Nephron (organoid): ENCODE data around the gene VWA1.

Experiments
- H3K27ac Mint-ChIP-seq, 3 experiments: 2 replicates each; pipeline ENCODE4 v1.8.0; 2020; ENCODE audit warnings: mixed read lengths in 3 of 3, mild to moderate bottlenecking in 2 of 3, moderate library complexity in 1 of 3
- H3K27me3 Mint-ChIP-seq: 2 replicates; pipeline ENCODE4 v1.8.0; 2021; ENCODE audit warnings: low read depth, mild to moderate bottlenecking, moderate library complexity, mixed read lengths
- H3K36me3 Mint-ChIP-seq: 2 replicates; pipeline ENCODE4 v1.8.0; 2020; ENCODE audit warnings: low read depth, mixed read lengths
- H3K4me1 Mint-ChIP-seq: 2 replicates; pipeline ENCODE4 v1.8.0; 2020; ENCODE audit warnings: mixed read lengths
- H3K4me3 Mint-ChIP-seq, 3 experiments: 2 replicates each; pipeline ENCODE4 v1.8.0; 2020; ENCODE audit warnings: mild to moderate bottlenecking in 3 of 3, mixed read lengths in 3 of 3, moderate library complexity in 2 of 3
- H3K9me3 Mint-ChIP-seq: 2 replicates; pipeline ENCODE4 v1.8.0; 2020; ENCODE audit warnings: mixed read lengths
- TF ChIP-seq, protein P1 (sequence below), 3 experiments: fragments of 200-600 bp; sonication (generic); IDR thresholded peaks; one replicate each; pipeline ENCODE4 v1.5.0; 2021; ENCODE audit warnings: antibody characterized with exemption in 3 of 3; ENCODE audit not compliant: unreplicated experiment in 3 of 3

Gene VWA1

DNA sequence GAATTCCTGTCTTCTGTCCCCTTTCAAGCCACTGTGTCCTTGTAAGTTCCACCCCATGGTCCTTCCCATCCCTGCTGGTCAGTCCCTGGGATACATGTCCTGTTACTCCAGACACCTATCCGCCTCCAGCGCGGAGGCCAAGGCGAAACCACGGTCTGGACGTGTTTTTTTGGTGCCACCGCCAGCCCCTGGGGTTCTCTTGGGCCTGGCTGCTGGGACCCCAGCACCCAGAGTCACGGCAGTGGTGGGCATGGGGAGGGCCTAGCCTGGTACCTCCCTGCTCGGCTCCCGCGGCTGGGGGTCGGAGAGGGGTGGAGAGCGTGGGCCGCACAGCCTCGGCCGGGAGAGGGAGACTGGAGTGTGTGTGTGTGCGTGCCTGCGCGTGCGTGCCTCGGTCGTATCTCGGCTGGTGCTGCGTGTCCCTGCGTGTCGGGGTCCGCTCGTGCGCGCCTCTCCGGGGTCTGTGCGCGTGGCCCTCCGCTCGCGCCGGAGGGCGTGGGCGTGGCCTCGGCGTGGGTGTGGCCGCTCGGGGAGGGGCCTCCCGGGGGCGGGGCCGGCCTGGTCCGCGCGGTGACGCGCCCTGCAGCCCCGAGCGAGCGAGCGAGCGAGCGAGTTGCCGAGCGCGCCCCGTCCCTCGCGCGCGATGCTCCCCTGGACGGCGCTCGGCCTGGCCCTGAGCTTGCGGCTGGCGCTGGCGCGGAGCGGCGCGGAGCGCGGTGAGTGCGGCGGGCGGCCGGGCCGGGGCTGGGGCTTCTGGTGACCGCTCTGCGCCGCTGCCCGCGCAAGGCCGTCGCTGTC, at the start of gene VWA1:
TSS of gene VWA1 (plus strand) at position 585 of the 798 bp plus-strand sequence. CDS start at position 644, 59 bp downstream.
- Mint-ChIP-seq H3K4me3 (peak within 1 kb of the TSS; percentile 82 to 85 (median 83)), H3K36me3 (no peaks in the 10 kb centered on the region), H3K27ac (peak within 1 kb of the TSS; percentile 91 to 96 (median 92))

DNA sequence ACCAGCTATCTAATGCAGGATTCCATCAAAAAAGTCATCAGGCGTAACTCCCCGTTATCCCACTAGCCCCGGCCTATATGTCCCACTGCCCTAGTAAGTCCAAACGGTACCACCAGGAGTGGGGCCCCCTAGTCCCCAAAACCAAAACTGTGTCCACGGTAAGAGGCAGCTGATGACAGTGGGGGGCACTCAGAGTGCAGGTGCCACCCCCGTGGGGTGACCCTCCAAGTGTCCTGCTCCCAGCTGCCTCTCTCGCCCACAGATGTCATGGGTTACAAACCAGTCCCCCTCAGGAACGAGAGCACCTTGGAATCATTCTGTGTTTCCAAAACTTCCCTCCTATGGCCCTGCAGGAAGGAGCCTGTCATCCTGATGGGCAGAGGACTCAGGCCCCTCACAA, 49.6 kb upstream of the VWA1 start:
- Mint-ChIP-seq H3K4me3 (no peak overlapping the region), H3K9me3 (no peaks in the 10 kb centered on the region), H3K4me1 (no peaks in the 10 kb centered on the region), H3K27ac (no peak overlapping the region), H3K27me3 (no peaks in the 10 kb centered on the region), H3K36me3 (peaks cover 57% of the 10 kb centered on the region)
- TF ChIP-seq, protein P1, sequence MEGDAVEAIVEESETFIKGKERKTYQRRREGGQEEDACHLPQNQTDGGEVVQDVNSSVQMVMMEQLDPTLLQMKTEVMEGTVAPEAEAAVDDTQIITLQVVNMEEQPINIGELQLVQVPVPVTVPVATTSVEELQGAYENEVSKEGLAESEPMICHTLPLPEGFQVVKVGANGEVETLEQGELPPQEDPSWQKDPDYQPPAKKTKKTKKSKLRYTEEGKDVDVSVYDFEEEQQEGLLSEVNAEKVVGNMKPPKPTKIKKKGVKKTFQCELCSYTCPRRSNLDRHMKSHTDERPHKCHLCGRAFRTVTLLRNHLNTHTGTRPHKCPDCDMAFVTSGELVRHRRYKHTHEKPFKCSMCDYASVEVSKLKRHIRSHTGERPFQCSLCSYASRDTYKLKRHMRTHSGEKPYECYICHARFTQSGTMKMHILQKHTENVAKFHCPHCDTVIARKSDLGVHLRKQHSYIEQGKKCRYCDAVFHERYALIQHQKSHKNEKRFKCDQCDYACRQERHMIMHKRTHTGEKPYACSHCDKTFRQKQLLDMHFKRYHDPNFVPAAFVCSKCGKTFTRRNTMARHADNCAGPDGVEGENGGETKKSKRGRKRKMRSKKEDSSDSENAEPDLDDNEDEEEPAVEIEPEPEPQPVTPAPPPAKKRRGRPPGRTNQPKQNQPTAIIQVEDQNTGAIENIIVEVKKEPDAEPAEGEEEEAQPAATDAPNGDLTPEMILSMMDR (IDR thresholded peaks at IDR 0.05; ENCODE audit: unreplicated experiment in 3 of 3), result no peak

More for the DNA sequence above, at the start of gene VWA1:
- Mint-ChIP-seq H3K27me3 (no peaks in the 10 kb centered on the region), H3K9me3 (no peaks in the 10 kb centered on the region), H3K4me1 (peaks cover 25% of the 10 kb centered on the region)
- TF ChIP-seq, protein P1 (IDR thresholded peaks at IDR 0.05; ENCODE audit: unreplicated experiment in 3 of 3), result no peak

DNA sequence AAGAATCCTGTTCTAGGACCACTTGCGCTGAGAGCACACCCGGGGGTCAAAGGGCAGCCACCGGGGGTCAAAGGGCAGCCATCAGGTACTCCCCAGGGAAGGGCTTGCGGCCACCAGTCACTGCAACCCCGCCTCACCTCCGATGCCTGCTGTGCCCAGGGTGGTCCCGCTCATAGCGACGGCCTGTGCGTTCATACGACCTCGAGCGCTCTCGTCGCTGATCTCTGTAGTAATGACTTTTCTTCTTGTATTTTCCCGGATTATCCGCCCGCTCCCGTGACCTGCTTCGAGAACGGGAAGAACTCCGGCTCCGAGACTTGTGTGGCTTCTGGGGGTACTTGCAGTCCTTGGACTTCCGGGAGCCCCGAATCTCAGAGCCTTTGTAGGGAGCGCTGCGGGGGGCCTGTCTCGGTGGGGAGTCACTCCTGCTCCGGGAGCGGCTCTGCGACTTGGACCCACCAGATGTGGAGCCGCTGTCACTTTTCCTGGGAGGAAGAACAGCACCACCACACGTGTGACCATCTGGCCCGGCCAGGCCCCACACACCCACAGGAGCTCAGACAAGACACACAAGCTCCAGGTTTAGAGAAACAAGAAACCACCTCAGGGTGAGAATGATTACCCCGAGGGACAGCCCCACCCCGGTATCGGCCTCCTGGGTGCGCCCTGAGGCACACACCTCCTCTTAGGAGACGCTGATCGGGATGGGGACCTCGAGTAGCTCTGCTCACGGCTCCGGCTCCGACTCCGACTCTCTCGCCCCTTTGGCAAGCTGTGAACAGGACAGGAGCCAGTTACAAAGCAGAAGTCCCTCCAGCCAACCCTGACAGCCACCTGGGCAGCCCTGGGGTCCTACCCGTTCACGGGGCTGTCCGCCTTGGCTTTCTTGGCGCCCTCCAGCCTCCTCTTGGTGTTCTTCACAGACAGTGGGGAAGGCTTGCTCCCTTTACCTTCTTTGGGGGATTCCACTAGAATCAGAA, 48.1 kb upstream of the VWA1 start:
- TF ChIP-seq, protein P1 (IDR thresholded peaks at IDR 0.05; ENCODE audit: unreplicated experiment in 3 of 3), result no peak

GRCh38 chr1:1388078-1388472, 47.4 kb upstream of the VWA1 start:
- H3K4me3 Mint-ChIP-seq, result no peak overlapping the region
- no peak overlapping the region for H3K27ac Mint-ChIP-seq
- H3K9me3 Mint-ChIP-seq, result no peaks in the 10 kb centered on the region
- TF ChIP-seq, protein P1 (IDR thresholded peaks at IDR 0.05; ENCODE audit: unreplicated experiment in 3 of 3), result no peak
- H3K36me3 Mint-ChIP-seq, result peaks cover 78% of the 10 kb centered on the region
- no peaks in the 10 kb centered on the region for H3K4me1 Mint-ChIP-seq
- H3K27me3 Mint-ChIP-seq, result no peaks in the 10 kb centered on the region

More for the DNA sequence above, 48.1 kb upstream of the VWA1 start:
- no peaks in the 10 kb centered on the region for H3K27me3 Mint-ChIP-seq
- H3K36me3 Mint-ChIP-seq, result peaks cover 71% of the 10 kb centered on the region
- no peaks in the 10 kb centered on the region for H3K9me3 Mint-ChIP-seq
- H3K4me1 Mint-ChIP-seq, result no peaks in the 10 kb centered on the region
- H3K27ac Mint-ChIP-seq, result no peak overlapping the region
- no peak overlapping the region for H3K4me3 Mint-ChIP-seq

GRCh38 chr1:1390675-1391074, 44.8 kb upstream of the VWA1 start:
- H3K27ac Mint-ChIP-seq, result no peak overlapping the region
- no peaks in the 10 kb centered on the region for H3K27me3 Mint-ChIP-seq
- H3K36me3 Mint-ChIP-seq, result peaks cover 90% of the 10 kb centered on the region
- H3K4me3 Mint-ChIP-seq, result no peak overlapping the region
- TF ChIP-seq, protein P1 (IDR thresholded peaks at IDR 0.05; ENCODE audit: unreplicated experiment in 3 of 3), result no peak
- peaks cover 6% of the 10 kb centered on the region for H3K4me1 Mint-ChIP-seq
- no peaks in the 10 kb centered on the region for H3K9me3 Mint-ChIP-seq
